Endothelial cell of umbilical vein (primary cell): Measurements from ENCODE around the gene ELOA. TPM values are rescaled to one million over a fixed set of nuclear protein-coding genes. Genes with fewer than 3 reads are reported as not detected.

Source experiments
- BruUV-seq: library from RNA; stranded (reverse); fragments of 400-500 nt; replicated peaks from 2 replicates; lab custom pipeline; 2021; lab: Mats Ljungman, UMichigan
- CTCF ChIA-PET: fragments of 300-600, 350-600 bp; sonication (Branson Sonifier 250); formaldehyde crosslinking; loops from one replicate; lab custom pipeline; 2021; ENCODE audit warnings: antibody characterized with exemption, inconsistent platforms; lab: Charles Lee
- POLR2A ChIA-PET: fragments of 300-600, 350-600 bp; sonication (Branson Sonifier 250); formaldehyde crosslinking; loops from one replicate; lab custom pipeline; 2021; ENCODE audit warnings: antibody characterized with exemption, inconsistent platforms; lab: Charles Lee
- DNase-seq: peaks from one replicate; pipeline ENCODE4 v3.0.0-alpha.2; 2011; ENCODE audit warnings: low read depth, low spot score
- FAIRE-seq: peaks from 2 replicates; lab custom pipeline; 2011; peaks lifted over from hg19 to GRCh38; lab: Jason Lieb, UNC
- H2AFZ ChIP-seq: 2 replicates; pipeline ENCODE4 v1.6.0; 2012; ENCODE audit warnings: low read depth, low read length, control low read depth, inconsistent platforms
- H3K27ac ChIP-seq: 2 replicates; pipeline ENCODE4 v1.5.1; 2011; ENCODE audit warnings: low read depth, mild to moderate bottlenecking, control low read depth, low read length, moderate library complexity; ENCODE audit not compliant: insufficient read depth
- H3K27me3 ChIP-seq, 2 experiments: 2 replicates each; pipeline versions ENCODE4 v1.6.0 to v1.6.1; 2011; ENCODE audit warnings: low read length in 2 of 2, mixed read lengths in 1 of 2; ENCODE audit not compliant: control insufficient read depth in 2 of 2, insufficient read depth in 2 of 2
- H3K36me3 ChIP-seq, 2 experiments: 2 replicates in 1 of 2; 3 replicates in 1 of 2; pipeline ENCODE4 v1.5.1; 2011; ENCODE audit warnings: low read length in 2 of 2, mild to moderate bottlenecking in 1 of 2, moderate library complexity in 1 of 2; ENCODE audit not compliant: control insufficient read depth in 2 of 2, insufficient read depth in 2 of 2; ENCODE audit errors: extremely low read depth in 1 of 2
- H3K4me1 ChIP-seq: 3 replicates; pipeline ENCODE4 v1.5.1; 2011; ENCODE audit warnings: mild to moderate bottlenecking, low read length; ENCODE audit not compliant: control insufficient read depth, insufficient read depth; ENCODE audit errors: extremely low read depth
- H3K4me2 ChIP-seq: 2 replicates; pipeline ENCODE4 v1.6.1; 2011; ENCODE audit warnings: low read length, control low read depth, mixed read lengths; ENCODE audit not compliant: insufficient read depth
- H3K4me3 ChIP-seq, 3 experiments: fragments of 200-600 bp in 1 of 3; sonication (generic), shearing (Covaris generic) in 1 of 3; replicated peaks in 1 of 3; 2 replicates each; pipeline ENCODE4 v1.5.1; 2011 to 2016; ENCODE audit warnings: control low read depth in 3 of 3, low read length in 3 of 3, mild to moderate bottlenecking in 2 of 3, inconsistent platforms in 1 of 3, low read depth in 1 of 3, moderate library complexity in 1 of 3; ENCODE audit not compliant: insufficient read depth in 1 of 3
- H3K79me2 ChIP-seq: 2 replicates; pipeline ENCODE4 v1.6.0; 2012; ENCODE audit warnings: low read length, inconsistent platforms; ENCODE audit not compliant: control insufficient read depth, insufficient read depth
- H3K9ac ChIP-seq: replicated peaks from 2 replicates; pipeline ENCODE3; 2011; ENCODE audit warnings: low read length, control low read depth; ENCODE audit not compliant: insufficient read depth; ENCODE audit errors: extremely low read depth
- H3K9me1 ChIP-seq: replicated peaks from 3 replicates; pipeline ENCODE4 v1.6.0; 2011; ENCODE audit warnings: mild to moderate bottlenecking, low read length; ENCODE audit not compliant: control insufficient read depth, insufficient read depth; ENCODE audit errors: extremely low read depth
- H3K9me3 ChIP-seq: replicated peaks from 2 replicates; pipeline ENCODE4 v1.5.1; 2012; ENCODE audit warnings: low read length, inconsistent platforms; ENCODE audit not compliant: control insufficient read depth, insufficient read depth
- H4K20me1 ChIP-seq: replicated peaks from 2 replicates; pipeline ENCODE3; 2011; ENCODE audit warnings: mild to moderate bottlenecking, low read length; ENCODE audit not compliant: control insufficient read depth, insufficient read depth; ENCODE audit errors: extremely low read depth
- EZH2 ChIP-seq: IDR thresholded peaks from 2 replicates; pipeline ENCODE4 v1.6.1; 2012; ENCODE audit warnings: borderline replicate concordance, low read depth, mild to moderate bottlenecking, moderate library complexity, low read length, inconsistent platforms; ENCODE audit not compliant: severe bottlenecking
- GATA2 ChIP-seq: IDR thresholded peaks from 2 replicates; pipeline ENCODE4 v1.7.0; 2011; ENCODE audit warnings: low read depth, mild to moderate bottlenecking, moderate library complexity, mixed read lengths, low read length; ENCODE audit not compliant: insufficient read length, insufficient read depth
- JUN ChIP-seq: IDR thresholded peaks from 2 replicates; pipeline ENCODE4 v1.6.1; 2011; ENCODE audit warnings: borderline replicate concordance, low read depth; ENCODE audit not compliant: insufficient read length, insufficient read depth
- dilution Hi-C: fragments of 300-500 bp; cut with MboI; formaldehyde crosslinking; loops from one replicate; pipeline ENCODE4 v1.15.0; 2019; ENCODE audit warnings: low sequenced_read_pairs; ENCODE audit not compliant: extremely low pct_ligation_motif_present
- intact Hi-C: fragments of 100-400 bp; cut with micrococcal nuclease; formaldehyde crosslinking; loops from one replicate; pipeline ENCODE4 v1.10.0; 2022
- polyA plus RNA-seq, 4 experiments: library from polyadenylated mRNA; depleted of rRNA in 3 of 4; stranded (reverse) in 3 of 4; unstranded in 1 of 4; fragments of >200 nt; gene quantifications; 2 replicates each; pipeline versions ENCODE4 v1.2.1 to v1.2.3, GENCODE V29; 2011 to 2012; ENCODE audit warnings: missing spikeins in 1 of 4
- total RNA-seq: library from RNA; stranded (reverse); gene quantifications from 2 replicates; pipeline ENCODE4 v1.2.3, GENCODE V29; 2021
- TF ChIP-seq, protein P1 (sequence below), 2 donors: IDR thresholded peaks; 1 replicate in 1 of 2; 2 replicates in 1 of 2; pipeline ENCODE4 v1.5.1; 2011; ENCODE audit warnings: low read length in 2 of 2, mild to moderate bottlenecking in 2 of 2, moderate library complexity in 2 of 2, control low read depth in 1 of 2, inconsistent platforms in 1 of 2, low read depth in 1 of 2; ENCODE audit not compliant: insufficient read depth in 1 of 2; ENCODE audit errors: extremely low read depth in 1 of 2

The ELOA gene
- total and polyA plus RNA-seq, 2 donors (not counting 3 experiments of a cell fraction or from before 2014, with no cell fraction given) = 11.9 to 42.6 TPM

DNA sequence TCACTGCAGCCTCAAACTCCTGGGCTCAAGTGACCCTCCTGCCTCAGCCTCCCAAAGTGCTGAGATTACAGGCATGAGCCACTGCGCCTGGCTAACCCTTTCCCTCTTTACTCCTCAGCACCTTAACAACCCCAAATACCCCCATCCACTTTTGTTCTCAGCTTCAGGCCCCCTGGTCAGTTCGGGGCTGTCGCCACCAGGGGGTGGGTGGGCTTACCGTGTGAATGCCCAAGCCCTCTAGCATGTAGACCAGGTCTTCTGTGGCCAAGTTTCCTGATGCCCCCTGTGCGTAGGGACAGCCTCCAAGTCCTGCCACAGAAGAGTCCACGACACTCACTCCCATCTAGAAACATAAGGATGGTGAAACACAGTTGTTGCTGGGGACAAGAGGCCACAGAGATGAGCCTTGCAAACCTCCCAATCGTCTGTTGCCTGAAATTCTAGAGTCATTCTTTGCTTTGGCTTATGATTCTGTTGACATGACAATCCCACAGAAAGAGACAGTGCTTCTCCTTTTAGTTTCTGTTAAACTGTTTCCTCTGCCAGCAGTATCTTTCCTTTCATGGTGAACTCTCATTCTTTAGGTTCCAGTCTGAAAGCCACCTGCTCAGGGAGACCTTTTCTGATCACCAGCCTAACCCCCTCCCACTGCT lies 61.0 kb downstream of the ELOA start:
- Histone ChIP-seq H3K9me3 (no peaks in the 10 kb centered on the region), H3K4me1 (peaks cover 10% of the 10 kb centered on the region), H2AFZ (no peak overlapping the region), H3K4me3 (no peak overlapping the region), H3K9ac (no peak overlapping the region), H4K20me1 (no peaks in the 10 kb centered on the region), H3K4me2 (no peak overlapping the region), H3K27me3 (no peaks in the 10 kb centered on the region), H3K79me2 (no peaks in the 10 kb centered on the region), H3K36me3 (peaks cover 0 to 2% of the 10 kb centered on the region in 2 experiments), H3K27ac (no peak overlapping the region), H3K9me1 (no peaks in the 10 kb centered on the region)
- ChIA-PET POLR2A (no interaction called here), CTCF (interaction anchor here (0.7 to 1.2 kb wide), 2 partner anchors 51 to 64 kb away, joined by 3 to 4 read pairs; partner anchors contain the start of gene FUCA1)
- no TSS peak for BruUV-seq
- dilution Hi-C loops = no loop called here
- DNase-seq = no peak
- TF ChIP-seq, protein P1, sequence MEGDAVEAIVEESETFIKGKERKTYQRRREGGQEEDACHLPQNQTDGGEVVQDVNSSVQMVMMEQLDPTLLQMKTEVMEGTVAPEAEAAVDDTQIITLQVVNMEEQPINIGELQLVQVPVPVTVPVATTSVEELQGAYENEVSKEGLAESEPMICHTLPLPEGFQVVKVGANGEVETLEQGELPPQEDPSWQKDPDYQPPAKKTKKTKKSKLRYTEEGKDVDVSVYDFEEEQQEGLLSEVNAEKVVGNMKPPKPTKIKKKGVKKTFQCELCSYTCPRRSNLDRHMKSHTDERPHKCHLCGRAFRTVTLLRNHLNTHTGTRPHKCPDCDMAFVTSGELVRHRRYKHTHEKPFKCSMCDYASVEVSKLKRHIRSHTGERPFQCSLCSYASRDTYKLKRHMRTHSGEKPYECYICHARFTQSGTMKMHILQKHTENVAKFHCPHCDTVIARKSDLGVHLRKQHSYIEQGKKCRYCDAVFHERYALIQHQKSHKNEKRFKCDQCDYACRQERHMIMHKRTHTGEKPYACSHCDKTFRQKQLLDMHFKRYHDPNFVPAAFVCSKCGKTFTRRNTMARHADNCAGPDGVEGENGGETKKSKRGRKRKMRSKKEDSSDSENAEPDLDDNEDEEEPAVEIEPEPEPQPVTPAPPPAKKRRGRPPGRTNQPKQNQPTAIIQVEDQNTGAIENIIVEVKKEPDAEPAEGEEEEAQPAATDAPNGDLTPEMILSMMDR (IDR thresholded peaks at IDR 0.05; ENCODE audit: extremely low read depth in 1 of 2, insufficient read depth in 1 of 2, low read depth in 1 of 2, low read length in 2 of 2) = peak in 1 of 2 donors; percentile 46
- no peak for TF ChIP-seq JUN
- no peak for TF ChIP-seq GATA2
- TF ChIP-seq EZH2 = no peak
- intact Hi-C loops = loop anchor here (5.0 kb wide), 1 partner anchor 247 kb away; the partner anchor contains the start of gene ID3
- FAIRE-seq = no peak
